ENCODE data around the gene FNDC7. TPM values are rescaled to one million over a fixed set of nuclear protein-coding genes. Genes with fewer than 3 reads are reported as not detected.
"Not testable (repeated sequence)": the region's sequence is repeated elsewhere in the genome, so short reads cannot be mapped to it uniquely, and the experiment has no call there.

The FNDC7 gene
- total RNA-seq, 3 donors from 2014 or later = not detected

- H3K27me3 Mint-ChIP-seq (ENCODE audit: low read depth); H3K4me1 Mint-ChIP-seq (ENCODE audit: low read depth); H3K4me3 Mint-ChIP-seq; ATAC-seq; DNase-seq: not testable (repeated sequence)
- peaks cover 68% of the 10 kb centered on the region for H3K36me3 Mint-ChIP-seq (ENCODE audit: insufficient read depth)
- peaks cover 27% of the 10 kb centered on the region for H3K9me3 Mint-ChIP-seq
Observed at GRCh38 chr1:108781575-108781944, 68.9 kb downstream of the FNDC7 start.

GRCh38 chr1:108785264-108785663, 72.6 kb downstream of the FNDC7 start:
- no peaks in the 10 kb centered on the region for H3K4me1 Mint-ChIP-seq (ENCODE audit: low read depth)
- no peak overlapping the region for H3K4me3 Mint-ChIP-seq
- no peaks in the 10 kb centered on the region for H3K27me3 Mint-ChIP-seq (ENCODE audit: low read depth)
- H3K9me3 Mint-ChIP-seq = peaks cover 27% of the 10 kb centered on the region
- ATAC-seq = no peak
- H3K36me3 Mint-ChIP-seq (ENCODE audit: insufficient read depth) = peaks cover 71% of the 10 kb centered on the region
- no peak for DNase-seq

DNA sequence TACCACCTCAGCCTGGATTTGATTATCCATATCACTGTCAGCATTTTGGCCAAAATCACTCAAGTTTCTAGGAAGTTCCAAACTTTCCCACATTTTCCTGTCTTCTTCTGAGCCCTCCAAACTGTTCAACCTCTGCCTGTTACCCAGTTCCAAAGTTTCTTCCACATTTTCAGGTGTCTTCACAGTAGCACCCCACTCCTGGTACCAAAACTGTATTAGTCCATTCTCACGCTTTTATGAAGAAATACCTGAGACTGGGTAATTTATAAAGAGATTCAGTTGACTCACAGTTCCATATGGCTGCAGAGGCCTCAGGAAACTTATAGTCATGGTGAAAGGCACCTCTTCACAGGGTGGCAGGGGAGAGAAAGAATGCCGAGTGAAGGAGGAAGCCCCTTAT, 73.2 kb downstream of the FNDC7 start:
- H3K4me3 Mint-ChIP-seq = no peak overlapping the region
- ATAC-seq (no peak), DNase-seq (no peak)
- H3K27me3 Mint-ChIP-seq (ENCODE audit: low read depth) = no peaks in the 10 kb centered on the region
- peaks cover 74% of the 10 kb centered on the region for H3K36me3 Mint-ChIP-seq (ENCODE audit: insufficient read depth)
- no peaks in the 10 kb centered on the region for H3K4me1 Mint-ChIP-seq (ENCODE audit: low read depth)
- H3K9me3 Mint-ChIP-seq = peaks cover 27% of the 10 kb centered on the region

GRCh38 chr1:108791790-108792189, 79.1 kb downstream of the FNDC7 start:
- DNase-seq (no peak), ATAC-seq (no peak)
- Mint-ChIP-seq H3K36me3 (ENCODE audit: insufficient read depth) (peaks cover 53% of the 10 kb centered on the region), H3K4me1 (ENCODE audit: low read depth) (no peaks in the 10 kb centered on the region), H3K27me3 (ENCODE audit: low read depth) (no peaks in the 10 kb centered on the region), H3K9me3 (peaks cover 16% of the 10 kb centered on the region), H3K4me3 (no peak overlapping the region)

Other genes with a start within 250 kb of the FNDC7 start
- gene EEIG2, start 152.8 kb upstream of the FNDC7 start, total RNA-seq = 1 to 10 TPM; 5.1 to 7.3 (median 6.4) TPM
- gene HENMT1, start 51.8 kb upstream of the FNDC7 start, total RNA-seq = 10 to 100 TPM; 11.9 to 12.2 (median 12.0) TPM
- gene PRPF38B, start 20.6 kb upstream of the FNDC7 start, total RNA-seq = 10 to 100 TPM; 68.9 to 76.7 (median 76.6) TPM
- 10 to 100 TPM; 26.4 to 30.0 (median 27.8) TPM for gene STXBP3, start 33.8 kb downstream of the FNDC7 start, total RNA-seq
- not detected for gene AKNAD1, start 144.2 kb downstream of the FNDC7 start, total RNA-seq
- 1 to 10 TPM in 2 of 3 donors, under 1 TPM in 1; 0.91 to 1.4 (median 1.3) TPM for gene GPSM2, start 164.1 kb downstream of the FNDC7 start, total RNA-seq

All from activated T-cell treated with anti-CD3 and anti-CD28 coated beads, Interleukin-2, amount 50 U/mL, for 4 hours (primary cell).